Transverse colon (tissue), 4 donors: Measurements from ENCODE around the gene HEPACAM.

Source experiments
- CTCF ChIP-seq, 5 experiments: fragments of 200-600 bp in 3 of 5; fragments of 450-650 bp in 2 of 5; sonication (generic) in 3 of 5; IDR thresholded peaks; 1 replicate in 2 of 5; 2 replicates in 3 of 5; pipeline ENCODE4 v1.5.1; 2016 to 2017; ENCODE audit warnings: antibody characterized with exemption in 5 of 5, inconsistent platforms in 3 of 5, mild to moderate bottlenecking in 2 of 5, moderate library complexity in 1 of 5
- EP300 ChIP-seq: sonication (generic); formaldehyde crosslinking; IDR thresholded peaks from one replicate; pipeline ENCODE4 v1.6.1; 2017; ENCODE audit warnings: antibody characterized with exemption, low read depth
- POLR2AphosphoS5 ChIP-seq, 3 donors: sonication (generic); formaldehyde crosslinking; IDR thresholded peaks; one replicate each; pipeline ENCODE4 v1.6.1; 2016; ENCODE audit warnings: antibody characterized with exemption in 3 of 3

GRCh38 chr11:124976531-124976930 is 40.7 kb upstream of the HEPACAM start:
- TF ChIP-seq EP300 (no peak), POLR2AphosphoS5 (IDR thresholded peaks at IDR 0.05) (no peak), CTCF (IDR thresholded peaks at IDR 0.05) (no peak)
